Suppressor macrophage treated with lipopolysaccharide for 1 hour (primary cell): ENCODE data around the gene PCK2.

Source experiments
- DNase-seq, 3 donors: peaks; one replicate each; pipeline ENCODE4 v3.0.0-alpha.2; 2020 to 2022

Gene PCK2

GRCh38 chr14:24062216-24062980, 31.7 kb upstream of the PCK2 start:
- DNase-seq: no peak

- DNase-seq: no peak
Observed at GRCh38 chr14:24063263-24063836, 30.8 kb upstream of the PCK2 start.

- DNase-seq: no peak
Observed at GRCh38 chr14:24064091-24064795, 29.9 kb upstream of the PCK2 start.

GRCh38 chr14:24064856-24065255, 29.3 kb upstream of the PCK2 start:
- DNase-seq: no peak

GRCh38 chr14:24065408-24065807, 28.7 kb upstream of the PCK2 start:
- DNase-seq: no peak

GRCh38 chr14:24066496-24067132, 27.5 kb upstream of the PCK2 start:
- no peak for DNase-seq

- no peak for DNase-seq
Observed at GRCh38 chr14:24067133-24068082, 26.7 kb upstream of the PCK2 start.

GRCh38 chr14:24068711-24069410, 25.2 kb upstream of the PCK2 start:
- DNase-seq: no peak

- no peak for DNase-seq
Observed at GRCh38 chr14:24069411-24069735, 24.7 kb upstream of the PCK2 start.

- no peak for DNase-seq
Observed at GRCh38 chr14:24070285-24071143, 23.6 kb upstream of the PCK2 start.

GRCh38 chr14:24071144-24071697, 22.9 kb upstream of the PCK2 start, which contains the start of gene CPNE6:
CPNE6 (plus strand) TSS chr14:24071562; CDS start chr14:24072937, 1,375 bp downstream.
- no peak for DNase-seq

GRCh38 chr14:24071836-24072430, 22.2 kb upstream of the PCK2 start:
- no peak for DNase-seq

GRCh38 chr14:24072436-24072835, 21.7 kb upstream of the PCK2 start:
- no peak for DNase-seq

GRCh38 chr14:24072881-24073877, 20.9 kb upstream of the PCK2 start:
- DNase-seq: no peak

- peak in 2 of 3 donors; percentile 25 to 41 for DNase-seq
Observed at GRCh38 chr14:24074625-24075484, 19.3 kb upstream of the PCK2 start.

- no peak for DNase-seq
Observed at GRCh38 chr14:24075485-24076301, 18.4 kb upstream of the PCK2 start.

GRCh38 chr14:24076302-24076601, 17.9 kb upstream of the PCK2 start:
- DNase-seq: no peak
